KOPT-K1 (cell line): ENCODE measurements around the gene GATA5.

Experiments used
- H3K27ac ChIP-seq: fragments of 200-600 bp; sonication (generic); 2 replicates; pipeline ENCODE4 v1.5.1; 2016; ENCODE audit warnings: antibody characterized with exemption, mild to moderate bottlenecking, low read depth, low read length; ENCODE audit not compliant: poor library complexity, severe bottlenecking
- H3K36me3 ChIP-seq: fragments of 200-600 bp; sonication (generic); 2 replicates; pipeline ENCODE4 v1.5.1; 2017; ENCODE audit warnings: antibody characterized with exemption, mild to moderate bottlenecking, low read length, moderate library complexity; ENCODE audit not compliant: insufficient read depth
- H3K9me3 ChIP-seq: fragments of 200-600 bp; sonication (generic); 2 replicates; pipeline ENCODE4 v1.5.1; 2017; ENCODE audit warnings: antibody characterized with exemption, low read length, mild to moderate bottlenecking; ENCODE audit not compliant: insufficient read depth, poor library complexity, severe bottlenecking

The GATA5 gene

GRCh38 chr20:62485062-62485700, 9.4 kb upstream of the GATA5 start:
- Histone ChIP-seq H3K36me3 (no peaks in the 10 kb centered on the region), H3K9me3 (no peaks in the 10 kb centered on the region), H3K27ac (no peak overlapping the region)

- Histone ChIP-seq H3K27ac (no peak overlapping the region), H3K9me3 (no peaks in the 10 kb centered on the region), H3K36me3 (no peaks in the 10 kb centered on the region)
Measured at GRCh38 chr20:62484478-62484877, 8.7 kb upstream of the GATA5 start.

- Histone ChIP-seq H3K36me3 (no peaks in the 10 kb centered on the region), H3K9me3 (no peaks in the 10 kb centered on the region), H3K27ac (no peak overlapping the region)
Measured at GRCh38 chr20:62483613-62484458, 8.0 kb upstream of the GATA5 start.

GRCh38 chr20:62482974-62483373, 7.2 kb upstream of the GATA5 start:
- Histone ChIP-seq H3K36me3 (no peaks in the 10 kb centered on the region), H3K27ac (no peak overlapping the region), H3K9me3 (no peaks in the 10 kb centered on the region)

- Histone ChIP-seq H3K27ac (no peak overlapping the region), H3K9me3 (no peaks in the 10 kb centered on the region), H3K36me3 (no peaks in the 10 kb centered on the region)
Measured at GRCh38 chr20:62482146-62482809, 6.5 kb upstream of the GATA5 start.

GRCh38 chr20:62481425-62482145, 5.8 kb upstream of the GATA5 start:
- H3K9me3 ChIP-seq: no peaks in the 10 kb centered on the region
- H3K36me3 ChIP-seq: no peaks in the 10 kb centered on the region
- H3K27ac ChIP-seq: no peak overlapping the region

DNA sequence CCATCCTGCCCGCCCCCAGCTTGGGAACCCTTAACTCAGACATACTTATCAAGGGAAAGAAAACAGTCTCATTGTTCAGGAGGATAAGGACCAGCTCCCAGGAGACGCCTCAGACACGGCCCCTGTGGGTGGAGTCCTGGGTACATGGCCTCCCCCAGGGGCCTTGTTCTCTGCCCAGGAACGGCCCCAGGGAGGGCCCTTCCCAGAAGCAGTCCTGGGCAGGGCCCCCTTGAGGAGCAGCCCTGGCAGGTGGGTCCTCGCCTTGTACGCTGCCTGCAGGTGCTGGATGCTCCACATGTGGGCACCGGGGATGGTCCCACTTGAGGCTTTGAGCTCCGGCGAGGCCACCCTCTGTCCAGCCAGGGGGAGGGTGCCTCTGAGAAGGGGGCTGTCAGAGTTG, 4.5 kb upstream of the GATA5 start:
- no peaks in the 10 kb centered on the region for H3K36me3 ChIP-seq
- no peaks in the 10 kb centered on the region for H3K9me3 ChIP-seq
- H3K27ac ChIP-seq: no peak overlapping the region

DNA sequence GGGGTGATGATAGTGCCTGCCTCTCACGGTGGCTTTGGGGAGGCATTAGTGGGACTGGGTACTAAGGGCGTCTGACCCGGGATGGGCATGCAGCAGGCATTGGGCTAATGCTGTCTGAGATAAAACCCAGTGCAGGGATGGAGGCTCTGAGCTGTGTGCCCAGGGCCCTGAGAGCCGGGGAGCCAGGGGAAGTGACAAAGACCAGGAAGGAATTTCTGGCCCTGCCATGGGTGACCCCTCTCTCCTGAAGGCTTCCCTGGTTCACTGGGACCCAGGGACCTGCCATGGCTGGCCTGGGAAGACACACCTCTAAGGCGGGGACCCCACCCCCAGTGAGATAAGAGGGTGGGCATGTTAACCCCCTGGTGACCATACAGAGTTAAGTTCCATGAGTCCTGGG, 3.9 kb upstream of the GATA5 start:
- H3K27ac ChIP-seq: no peak overlapping the region
- no peaks in the 10 kb centered on the region for H3K9me3 ChIP-seq
- H3K36me3 ChIP-seq: no peaks in the 10 kb centered on the region

- no peaks in the 10 kb centered on the region for H3K9me3 ChIP-seq
- H3K27ac ChIP-seq: no peak overlapping the region
- no peaks in the 10 kb centered on the region for H3K36me3 ChIP-seq
Measured at GRCh38 chr20:62479156-62479555, 3.4 kb upstream of the GATA5 start.

GRCh38 chr20:62477669-62478455, 2.1 kb upstream of the GATA5 start:
- Histone ChIP-seq H3K27ac (no peak overlapping the region), H3K36me3 (no peaks in the 10 kb centered on the region), H3K9me3 (no peaks in the 10 kb centered on the region)

DNA sequence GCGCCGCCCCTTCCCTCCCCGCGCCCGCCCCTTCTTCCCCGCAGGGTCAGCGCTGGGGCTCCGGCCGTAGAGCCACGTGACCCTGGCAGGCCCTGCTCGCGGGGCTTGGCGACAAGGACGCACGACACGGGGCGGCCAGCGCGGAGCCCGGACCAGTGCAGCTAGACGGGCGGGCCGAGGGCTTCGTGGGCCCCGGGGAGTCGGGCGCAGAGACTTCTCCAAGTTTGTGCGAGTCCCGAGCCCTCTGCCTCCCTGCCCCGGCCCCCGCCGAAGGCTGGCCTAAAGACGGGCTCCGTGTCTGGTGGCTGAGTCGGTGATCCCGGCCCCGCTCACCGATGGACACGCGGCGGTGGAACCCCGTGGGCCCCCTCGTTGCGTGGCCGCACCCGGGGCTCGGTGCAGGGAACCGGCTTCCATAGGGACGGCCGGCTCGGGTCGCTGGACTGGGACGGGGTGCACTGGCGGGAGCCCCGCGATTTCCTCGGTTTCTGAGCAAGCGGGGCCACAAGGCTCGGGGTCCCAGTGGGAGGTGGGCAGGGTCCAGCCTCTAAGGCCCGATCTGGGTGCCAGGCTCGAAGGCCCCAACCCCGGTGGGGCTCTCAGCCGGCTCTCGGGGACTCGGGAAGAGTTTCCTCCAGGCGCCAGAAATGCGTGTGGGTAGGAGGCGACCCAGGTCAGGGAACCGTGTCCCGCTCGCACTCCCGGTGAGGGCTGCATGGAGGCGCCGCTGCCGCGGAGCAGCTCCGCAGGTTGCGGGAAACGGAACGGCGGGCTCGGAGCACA, 452 bp upstream of the GATA5 start:
- no peaks in the 10 kb centered on the region for H3K36me3 ChIP-seq
- H3K27ac ChIP-seq: no peak overlapping the region
- no peaks in the 10 kb centered on the region for H3K9me3 ChIP-seq

- no peaks in the 10 kb centered on the region for H3K36me3 ChIP-seq
- H3K27ac ChIP-seq: no peak overlapping the region
- no peaks in the 10 kb centered on the region for H3K9me3 ChIP-seq
Measured at GRCh38 chr20:62475027-62475771, 596 bp downstream of the GATA5 start.

DNA sequence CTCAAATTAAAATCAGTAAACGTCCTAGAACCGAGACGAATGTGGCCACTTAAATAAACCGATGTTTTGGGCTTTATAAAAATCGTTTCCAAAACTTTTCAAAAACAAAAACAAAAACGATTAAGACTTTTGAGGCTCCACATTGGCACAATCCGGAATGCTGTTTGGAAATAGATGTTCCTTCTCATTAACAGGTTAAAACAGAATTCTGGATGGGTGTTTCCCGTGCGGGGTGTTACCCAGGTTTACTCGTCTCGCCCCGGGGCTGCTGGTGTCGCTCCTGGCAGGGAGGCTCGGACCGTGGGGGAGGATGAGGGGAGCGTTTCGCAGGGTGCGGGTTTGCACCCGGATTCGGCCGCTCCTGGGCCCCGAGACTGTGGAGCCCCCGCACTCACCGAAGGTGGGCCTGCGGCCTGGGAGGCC, 1.2 kb downstream of the GATA5 start:
- Histone ChIP-seq H3K9me3 (no peaks in the 10 kb centered on the region), H3K36me3 (no peaks in the 10 kb centered on the region), H3K27ac (no peak overlapping the region)
